Amniotic epithelial cell (primary cell): ENCODE results near the gene PNMT.
"Not testable (repeated sequence)": the region's sequence is repeated elsewhere in the genome, so short reads cannot be mapped to it uniquely, and the experiment has no call there.

Source experiments
- DNase-seq: peaks from one replicate; pipeline ENCODE4 v3.0.0-alpha.2; 2010; ENCODE audit warnings: low read depth

The PNMT gene

DNA sequence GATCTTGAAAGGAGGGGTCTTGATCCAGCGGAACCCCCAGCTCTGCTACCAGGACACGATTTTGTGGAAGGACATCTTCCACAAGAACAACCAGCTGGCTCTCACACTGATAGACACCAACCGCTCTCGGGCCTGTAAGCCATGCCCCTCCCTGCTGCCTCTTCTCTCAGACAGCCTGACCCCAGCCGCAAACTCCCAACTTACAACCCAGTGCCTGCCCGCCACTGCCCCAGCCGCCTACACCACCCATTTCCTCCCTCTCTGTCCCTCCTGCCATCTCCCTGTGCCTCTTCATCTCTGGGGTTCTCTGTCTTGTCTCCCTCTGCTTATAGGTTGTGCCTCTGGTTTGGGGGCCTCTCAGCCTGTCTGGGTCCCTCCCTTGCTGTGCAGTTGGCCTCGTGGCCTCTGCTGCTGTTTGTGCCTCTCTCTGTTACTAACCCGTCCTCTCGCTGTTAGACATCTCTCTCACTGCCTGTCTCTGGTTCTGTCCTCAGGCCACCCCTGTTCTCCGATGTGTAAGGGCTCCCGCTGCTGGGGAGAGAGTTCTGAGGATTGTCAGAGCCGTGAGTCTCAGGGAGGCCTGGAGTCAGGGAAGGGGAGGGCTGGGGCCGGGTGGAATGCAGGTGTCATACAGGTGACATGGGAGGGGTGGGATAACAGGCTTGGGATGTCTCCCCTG, 41.2 kb downstream of the PNMT start:
- DNase-seq: no peak

DNA sequence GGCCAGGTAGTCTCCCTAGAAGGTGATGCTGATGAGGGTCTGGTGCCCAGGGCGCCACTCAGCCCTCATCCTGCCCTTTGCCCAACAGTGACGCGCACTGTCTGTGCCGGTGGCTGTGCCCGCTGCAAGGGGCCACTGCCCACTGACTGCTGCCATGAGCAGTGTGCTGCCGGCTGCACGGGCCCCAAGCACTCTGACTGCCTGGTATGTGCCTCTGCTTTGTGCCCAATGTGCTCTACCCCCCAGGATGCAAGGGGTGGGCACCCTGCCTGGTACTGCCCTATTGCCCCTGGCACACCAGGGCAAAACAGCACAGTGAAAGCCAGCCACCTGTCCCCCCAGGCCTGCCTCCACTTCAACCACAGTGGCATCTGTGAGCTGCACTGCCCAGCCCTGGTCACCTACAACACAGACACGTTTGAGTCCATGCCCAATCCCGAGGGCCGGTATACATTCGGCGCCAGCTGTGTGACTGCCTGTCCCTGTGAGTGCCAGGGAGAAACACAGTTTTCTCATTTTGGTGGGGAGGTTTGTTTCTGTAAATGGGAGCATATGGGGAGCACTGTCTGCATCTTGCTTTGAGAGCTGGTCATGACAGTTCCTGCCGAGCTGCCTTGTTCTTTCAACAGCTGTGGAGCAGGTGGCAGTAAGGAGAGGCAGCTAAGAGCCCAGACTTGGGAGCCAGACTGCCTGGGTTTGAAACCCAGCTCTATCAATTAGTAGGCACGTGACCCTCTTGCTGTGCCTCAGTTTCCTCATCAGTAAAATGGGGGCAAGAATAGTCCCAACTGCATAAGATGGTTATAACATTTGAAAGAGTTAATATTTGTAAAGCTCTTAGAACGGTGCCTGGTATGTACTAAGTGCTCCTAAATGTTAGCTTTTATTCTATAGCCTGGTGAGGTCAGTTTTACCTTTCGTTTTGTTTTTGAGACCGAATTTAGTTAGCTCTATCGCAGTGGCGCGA, 42.0 kb downstream of the PNMT start:
- DNase-seq: no peak

DNA sequence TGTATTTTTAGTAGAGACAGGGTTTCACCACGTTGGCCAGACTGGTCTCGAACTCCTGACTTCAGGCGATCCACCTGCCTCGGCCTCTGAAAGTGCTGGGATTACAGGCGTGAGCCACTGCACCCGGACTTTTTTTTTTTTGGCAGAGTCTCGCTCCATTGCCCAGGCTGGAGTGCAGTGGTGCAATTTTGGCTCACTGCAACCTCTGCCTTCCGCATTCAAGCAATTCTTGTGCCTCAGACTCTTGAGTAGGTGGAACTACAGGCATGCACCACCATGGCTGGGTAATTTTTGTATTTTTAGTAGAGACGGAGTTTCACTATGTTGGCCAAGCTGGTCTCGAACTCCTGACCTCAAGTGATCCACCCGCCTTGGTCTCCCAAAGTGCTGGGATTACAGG, 42.8 kb downstream of the PNMT start:
- DNase-seq: not testable (repeated sequence)

DNA sequence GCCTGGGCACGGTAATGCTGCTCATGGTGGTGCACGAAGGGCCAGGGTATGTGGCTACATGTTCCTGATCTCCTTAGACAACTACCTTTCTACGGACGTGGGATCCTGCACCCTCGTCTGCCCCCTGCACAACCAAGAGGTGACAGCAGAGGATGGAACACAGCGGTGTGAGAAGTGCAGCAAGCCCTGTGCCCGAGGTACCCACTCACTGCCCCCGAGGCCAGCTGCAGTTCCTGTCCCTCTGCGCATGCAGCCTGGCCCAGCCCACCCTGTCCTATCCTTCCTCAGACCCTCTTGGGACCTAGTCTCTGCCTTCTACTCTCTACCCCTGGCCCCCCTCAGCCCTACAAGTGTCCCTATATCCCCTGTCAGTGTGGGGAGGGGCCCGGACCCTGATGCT, 43.6 kb downstream of the PNMT start:
- no peak for DNase-seq

DNA sequence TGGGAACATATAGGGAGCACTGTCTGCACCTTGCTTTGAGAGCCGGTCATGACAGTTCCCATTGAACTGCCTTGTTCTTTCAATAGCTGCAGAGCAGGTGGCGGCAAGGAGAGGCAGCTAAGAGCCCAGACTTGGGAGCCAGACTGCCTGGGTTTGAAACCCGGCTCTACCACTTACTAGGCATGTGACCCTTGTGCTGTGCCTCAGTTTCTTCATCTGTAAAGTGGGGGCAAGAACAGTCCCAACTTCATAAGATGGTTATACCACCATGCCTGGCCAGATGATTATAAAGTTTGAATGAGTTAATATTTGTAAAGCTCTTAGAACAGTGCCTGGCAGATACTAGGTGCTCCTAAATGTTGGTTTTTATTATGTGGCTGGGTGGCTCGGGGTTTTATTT, 46.0 kb downstream of the PNMT start:
- DNase-seq: no peak

DNA sequence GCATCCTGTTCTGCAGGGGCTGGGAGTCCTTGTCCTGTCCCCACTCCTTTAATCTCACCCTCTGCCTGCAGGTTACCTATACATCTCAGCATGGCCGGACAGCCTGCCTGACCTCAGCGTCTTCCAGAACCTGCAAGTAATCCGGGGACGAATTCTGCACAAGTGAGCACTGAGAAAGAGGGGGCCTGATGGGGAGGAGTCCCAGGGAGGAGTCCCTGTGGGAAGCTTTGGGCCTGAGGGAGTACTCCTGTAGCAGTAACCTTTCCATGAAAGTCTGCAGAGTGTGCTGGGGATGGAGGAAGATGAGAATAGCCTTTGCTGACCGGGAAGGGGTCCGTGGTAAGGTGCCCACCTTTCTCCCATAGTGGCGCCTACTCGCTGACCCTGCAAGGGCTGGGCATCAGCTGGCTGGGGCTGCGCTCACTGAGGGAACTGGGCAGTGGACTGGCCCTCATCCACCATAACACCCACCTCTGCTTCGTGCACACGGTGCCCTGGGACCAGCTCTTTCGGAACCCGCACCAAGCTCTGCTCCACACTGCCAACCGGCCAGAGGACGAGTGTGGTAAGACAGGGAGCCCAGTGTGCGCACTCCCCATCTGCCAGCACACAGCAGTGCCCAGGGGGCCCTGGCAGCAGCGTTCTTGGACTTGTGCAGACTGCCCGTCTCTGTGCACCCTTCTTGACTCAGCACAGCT, 47.3 kb downstream of the PNMT start:
- DNase-seq: no peak

DNA sequence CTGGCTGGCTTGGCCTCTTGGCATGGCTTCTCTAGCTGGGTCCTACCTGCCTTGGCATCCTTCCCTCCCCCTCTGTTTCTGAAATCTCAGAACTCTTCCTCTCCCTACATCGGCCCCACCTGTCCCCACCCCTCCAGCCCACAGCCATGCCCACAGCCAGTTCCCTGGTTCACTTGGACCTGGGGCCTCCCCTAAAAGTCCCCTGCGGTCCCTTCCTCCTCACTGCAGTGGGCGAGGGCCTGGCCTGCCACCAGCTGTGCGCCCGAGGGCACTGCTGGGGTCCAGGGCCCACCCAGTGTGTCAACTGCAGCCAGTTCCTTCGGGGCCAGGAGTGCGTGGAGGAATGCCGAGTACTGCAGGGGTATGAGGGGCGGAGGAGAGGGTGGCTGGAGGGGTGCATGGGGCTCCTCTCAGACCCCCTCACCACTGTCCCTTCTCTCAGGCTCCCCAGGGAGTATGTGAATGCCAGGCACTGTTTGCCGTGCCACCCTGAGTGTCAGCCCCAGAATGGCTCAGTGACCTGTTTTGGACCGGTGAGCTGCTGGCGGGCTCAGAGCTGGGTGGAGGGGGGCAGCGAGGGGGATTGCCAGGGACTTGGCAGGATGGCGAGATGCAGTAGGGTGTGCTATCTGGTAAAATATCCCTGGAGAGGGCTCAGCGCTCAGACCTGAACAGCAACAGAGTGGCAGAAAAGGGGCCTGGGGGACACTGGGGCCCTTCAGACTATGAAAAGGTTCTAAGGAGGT, 48.0 kb downstream of the PNMT start:
- no peak for DNase-seq

DNA sequence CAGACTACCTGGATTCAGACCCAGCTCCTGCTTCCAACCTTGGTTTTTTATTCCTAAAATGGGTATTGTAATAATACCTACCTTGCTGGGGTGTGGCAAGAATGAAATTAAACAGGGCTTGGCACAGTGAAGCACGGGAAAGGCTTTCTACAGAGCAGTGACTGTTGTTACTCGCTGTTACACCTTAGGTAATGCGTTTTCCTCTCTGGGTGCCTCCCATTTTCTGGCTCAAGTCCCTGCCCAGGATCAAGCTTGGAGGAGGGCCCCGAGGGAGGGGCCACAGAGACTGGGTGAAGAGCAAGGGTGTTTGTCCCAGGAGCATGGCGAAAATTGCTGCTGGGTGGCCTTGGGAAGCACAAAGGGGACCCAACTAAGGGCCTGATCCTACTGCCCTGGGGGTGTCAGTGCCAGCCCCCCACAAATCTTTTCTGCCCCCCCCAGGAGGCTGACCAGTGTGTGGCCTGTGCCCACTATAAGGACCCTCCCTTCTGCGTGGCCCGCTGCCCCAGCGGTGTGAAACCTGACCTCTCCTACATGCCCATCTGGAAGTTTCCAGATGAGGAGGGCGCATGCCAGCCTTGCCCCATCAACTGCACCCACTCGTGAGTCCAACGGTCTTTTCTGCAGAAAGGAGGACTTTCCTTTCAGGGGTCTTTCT, 48.8 kb downstream of the PNMT start:
- no peak for DNase-seq

DNA sequence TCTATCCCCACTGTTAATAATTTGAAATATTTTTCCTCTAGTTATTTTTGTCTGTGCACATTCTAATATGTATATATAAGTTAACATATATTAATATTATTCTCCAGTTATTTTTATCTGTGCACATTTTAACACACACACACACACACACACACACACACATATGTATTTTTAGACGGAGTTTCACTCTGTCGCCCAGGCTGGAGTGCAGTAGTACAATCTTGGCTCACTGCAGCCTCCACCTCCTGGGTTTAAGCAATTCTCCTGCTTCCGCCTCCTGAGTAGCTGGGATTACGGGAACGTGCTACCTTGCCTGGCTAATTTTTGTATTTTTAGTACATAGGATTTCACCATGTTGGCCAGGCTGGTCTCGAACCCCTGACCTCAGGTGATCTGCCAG, 49.4 kb downstream of the PNMT start:
- DNase-seq: no peak

DNA sequence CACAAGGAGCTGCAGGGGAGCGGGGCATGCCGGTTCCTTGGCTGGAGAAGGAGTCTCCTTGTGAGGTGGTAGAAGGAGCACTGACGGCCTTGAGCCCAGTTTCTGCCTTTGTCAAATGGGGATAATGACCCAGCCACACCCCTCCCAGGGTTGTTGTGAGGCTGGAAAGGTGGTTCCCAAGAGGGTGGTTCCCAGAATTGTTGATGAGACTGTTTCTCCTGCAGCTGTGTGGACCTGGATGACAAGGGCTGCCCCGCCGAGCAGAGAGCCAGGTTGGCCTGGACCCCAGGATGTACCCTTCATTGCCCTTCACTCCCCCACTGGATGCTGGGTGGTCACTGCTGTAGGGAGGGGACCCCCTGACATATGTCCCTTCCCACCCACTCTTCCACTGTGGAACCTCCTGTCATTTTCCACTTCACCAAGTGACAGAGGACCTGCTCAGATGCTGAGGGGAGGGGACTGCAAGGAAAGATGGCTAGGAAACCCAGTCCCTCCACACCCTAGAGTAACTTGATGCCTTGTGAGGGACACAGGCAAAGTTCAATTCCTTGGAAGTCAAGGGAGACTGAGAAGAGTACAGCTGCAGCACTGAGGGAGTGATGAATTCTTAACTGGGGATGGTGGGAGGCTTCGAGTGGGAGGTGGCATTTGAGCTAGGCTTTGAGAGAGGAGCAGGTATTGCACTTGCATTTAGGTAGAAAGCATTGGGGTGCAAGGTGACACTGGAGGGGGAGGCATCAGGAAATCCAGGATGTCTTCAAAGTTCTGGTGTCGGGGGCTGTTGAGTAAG, 51.5 kb downstream of the PNMT start:
- no peak for DNase-seq
